HG02885 (cell line): ENCODE results near the gene AMZ1.

Experiments used
- ATAC-seq: cut with Tn5 transposase; IDR thresholded peaks from one replicate; pipeline ENCODE4 v1.9.1; 2021; ENCODE audit warnings: mild to moderate bottlenecking; ENCODE audit not compliant: unreplicated experiment, poor library complexity

The AMZ1 gene

GRCh38 chr7:2650451-2650850 is 37.6 kb upstream of the AMZ1 start:
- no peak for ATAC-seq

- no peak for ATAC-seq
Measured at GRCh38 chr7:2651336-2651735, 36.7 kb upstream of the AMZ1 start.

- ATAC-seq, result no peak
Measured at GRCh38 chr7:2651847-2652735, 35.9 kb upstream of the AMZ1 start.

- ATAC-seq, result no peak
Measured at GRCh38 chr7:2652736-2653060, 35.3 kb upstream of the AMZ1 start.

- ATAC-seq, result no peak
Measured at GRCh38 chr7:2654059-2654458, 33.9 kb upstream of the AMZ1 start.

GRCh38 chr7:2655870-2656614 is 32.0 kb upstream of the AMZ1 start:
- ATAC-seq, result no peak

- no peak for ATAC-seq
Measured at GRCh38 chr7:2657208-2657607, 30.8 kb upstream of the AMZ1 start.

GRCh38 chr7:2657920-2658671 is 29.9 kb upstream of the AMZ1 start:
- ATAC-seq, result no peak

- ATAC-seq, result no peak
Measured at GRCh38 chr7:2658941-2659340, 29.1 kb upstream of the AMZ1 start.

GRCh38 chr7:2659556-2660358 is 28.2 kb upstream of the AMZ1 start:
- ATAC-seq, result no peak

- no peak for ATAC-seq
Measured at GRCh38 chr7:2660359-2661095, 27.5 kb upstream of the AMZ1 start.

- no peak for ATAC-seq
Measured at GRCh38 chr7:2661096-2661449, 26.9 kb upstream of the AMZ1 start.

GRCh38 chr7:2661602-2662272 is 26.3 kb upstream of the AMZ1 start:
- no peak for ATAC-seq

GRCh38 chr7:2662273-2663120 is 25.5 kb upstream of the AMZ1 start:
- no peak for ATAC-seq

GRCh38 chr7:2663121-2663886 is 24.7 kb upstream of the AMZ1 start:
- no peak for ATAC-seq

GRCh38 chr7:2663960-2664359 is 24.0 kb upstream of the AMZ1 start:
- no peak for ATAC-seq

GRCh38 chr7:2665359-2665791 is 22.6 kb upstream of the AMZ1 start:
- ATAC-seq, result no peak
